IMR-90 (cell line): ENCODE measurements around the gene AKR1A1. TPM values are rescaled to one million over a fixed set of nuclear protein-coding genes. Genes with fewer than 3 reads are reported as not detected.

Source experiments
- ATAC-seq: fragments of 200-7000 bp; cut with Tn5 transposase; 2 replicates; pipeline ENCODE4 v1.9.1; 2020; ENCODE audit warnings: low read depth, mild to moderate bottlenecking, moderate library complexity
- BruUV-seq: library from RNA; stranded (reverse); fragments of 400-500 nt; replicated peaks from 2 replicates; lab custom pipeline; 2021; lab: Mats Ljungman, UMichigan
- CTCF ChIA-PET: fragments of 300-600 bp; formaldehyde crosslinking; extraction: SDS; loops from one replicate; lab custom pipeline; 2021; ENCODE audit warnings: antibody characterized with exemption; lab: Yijun Ruan, JAX
- POLR2A ChIA-PET: fragments of 300-600 bp; sonication (Branson Sonifier 250); formaldehyde crosslinking; loops from one replicate; lab custom pipeline; 2022; ENCODE audit warnings: antibody characterized with exemption; ENCODE audit not compliant: unreplicated experiment; lab: Charles Lee
- DNase-seq: peaks from one replicate; pipeline ENCODE4 v3.0.0; 2013
- H2AFZ ChIP-seq: replicated peaks from 2 replicates; pipeline ENCODE3; 2013; ENCODE audit warnings: low read length, mild to moderate bottlenecking; ENCODE audit not compliant: poor library complexity
- H2AK5ac ChIP-seq: 2 replicates; pipeline ENCODE4 v1.6.1; 2013; ENCODE audit warnings: low read depth, low read length, inconsistent platforms
- H2AK9ac ChIP-seq: replicated peaks from 2 replicates; pipeline ENCODE3; 2013; ENCODE audit warnings: mild to moderate bottlenecking, low read depth, low read length, moderate library complexity; ENCODE audit not compliant: poor library complexity
- H2BK120ac ChIP-seq: 2 replicates; pipeline ENCODE4 v1.6.1; 2013; ENCODE audit warnings: low read depth, low read length, inconsistent platforms
- H2BK15ac ChIP-seq: 3 replicates; pipeline ENCODE4 v1.6.1; 2013; ENCODE audit warnings: low read depth, low read length, inconsistent platforms
- H2BK20ac ChIP-seq: 2 replicates; pipeline ENCODE4 v1.6.1; 2013; ENCODE audit warnings: low read depth, mild to moderate bottlenecking, inconsistent platforms, low read length, moderate library complexity
- H2BK5ac ChIP-seq: 2 replicates; pipeline ENCODE4 v1.6.1; 2013; ENCODE audit warnings: mild to moderate bottlenecking, low read depth, low read length, inconsistent platforms; ENCODE audit not compliant: poor library complexity, severe bottlenecking
- H3K14ac ChIP-seq: replicated peaks from 2 replicates; pipeline ENCODE4 v1.6.1; 2013; ENCODE audit warnings: low read depth, low read length, inconsistent platforms
- H3K18ac ChIP-seq: 2 replicates; pipeline ENCODE4 v1.6.1; 2013; ENCODE audit warnings: low read depth, low read length, control low read depth
- H3K23ac ChIP-seq: 2 replicates; pipeline ENCODE4 v1.6.1; 2013; ENCODE audit warnings: low read depth, low read length, inconsistent platforms
- H3K27ac ChIP-seq: 2 replicates; pipeline ENCODE4 v1.5.1; 2013; ENCODE audit warnings: mild to moderate bottlenecking, control low read depth, low read length; ENCODE audit not compliant: insufficient read depth
- H3K27me3 ChIP-seq: 2 replicates; pipeline ENCODE4 v1.6.1; 2013; ENCODE audit warnings: low read length; ENCODE audit not compliant: control insufficient read depth, insufficient read depth
- H3K36me3 ChIP-seq: 2 replicates; pipeline ENCODE4 v1.6.1; 2013; ENCODE audit warnings: low read length, mixed read lengths; ENCODE audit not compliant: control insufficient read depth, insufficient read depth
- H3K4ac ChIP-seq: 2 replicates; pipeline ENCODE4 v1.6.1; 2013; ENCODE audit warnings: low read depth, low read length, inconsistent platforms
- H3K4me1 ChIP-seq: 2 replicates; pipeline ENCODE4 v1.6.1; 2013; ENCODE audit warnings: low read length, mixed read lengths; ENCODE audit not compliant: control insufficient read depth, insufficient read depth
- H3K4me2 ChIP-seq: 2 replicates; pipeline ENCODE4 v1.6.1; 2013; ENCODE audit warnings: low read depth, mild to moderate bottlenecking, control low read depth, low read length, moderate library complexity
- H3K4me3 ChIP-seq: 2 replicates; pipeline ENCODE4 v1.5.1; 2013; ENCODE audit warnings: low read depth, mild to moderate bottlenecking, control low read depth, low read length, moderate library complexity; ENCODE audit not compliant: insufficient read depth
- H3K56ac ChIP-seq: 2 replicates; pipeline ENCODE4 v1.6.1; 2013; ENCODE audit warnings: low read length, inconsistent platforms; ENCODE audit not compliant: insufficient read depth; ENCODE audit errors: extremely low read depth
- H3K79me1 ChIP-seq, 2 experiments: 2 replicates each; pipeline ENCODE4 v1.6.1; 2013; ENCODE audit warnings: low read length in 2 of 2, inconsistent platforms in 1 of 2, low read depth in 1 of 2
- H3K9ac ChIP-seq: 2 replicates; pipeline ENCODE4 v1.6.1; 2013; ENCODE audit warnings: low read depth, low read length, control low read depth
- H3K9me1 ChIP-seq: 2 replicates; pipeline ENCODE4 v1.6.1; 2013; ENCODE audit warnings: low read length, inconsistent platforms; ENCODE audit not compliant: insufficient read depth
- H3K9me3 ChIP-seq: 2 replicates; pipeline ENCODE4 v1.6.1; 2013; ENCODE audit warnings: low read length; ENCODE audit not compliant: control insufficient read depth, insufficient read depth
- H4K20me1 ChIP-seq: 2 replicates; pipeline ENCODE4 v1.6.1; 2013; ENCODE audit warnings: low read length, inconsistent platforms; ENCODE audit not compliant: insufficient read depth
- H4K5ac ChIP-seq: 2 replicates; pipeline ENCODE4 v1.6.1; 2013; ENCODE audit warnings: mild to moderate bottlenecking, low read depth, low read length, control low read depth
- H4K8ac ChIP-seq, 2 experiments: 2 replicates each; pipeline ENCODE4 v1.6.1; 2013; ENCODE audit warnings: low read depth in 2 of 2, low read length in 2 of 2, control low read depth in 1 of 2, inconsistent platforms in 1 of 2
- H4K91ac ChIP-seq: 2 replicates; pipeline ENCODE4 v1.6.1; 2013; ENCODE audit warnings: low read depth, low read length, inconsistent platforms; ENCODE audit not compliant: insufficient read depth
- BHLHE40 ChIP-seq: fragments of 150-350 bp; IDR thresholded peaks from 2 replicates; pipeline ENCODE4 v1.6.1; 2016; ENCODE audit warnings: mild to moderate bottlenecking, low read depth, low read length
- CHD1 ChIP-seq: IDR thresholded peaks from 2 replicates; pipeline ENCODE4 v1.6.1; 2012; ENCODE audit warnings: low read depth, low read length, improper control_type of control experiment
- CTCF ChIP-seq: conservative IDR thresholded peaks from 2 replicates; pipeline ENCODE4 v1.5.1; 2012; ENCODE audit warnings: mild to moderate bottlenecking, low read depth, low read length, improper control_type of control experiment
- ELK1 ChIP-seq: fragments of 150-350 bp; IDR thresholded peaks from 2 replicates; pipeline ENCODE4 v1.6.1; 2016; ENCODE audit warnings: low read depth, mild to moderate bottlenecking, low read length, moderate library complexity, borderline replicate concordance
- MAZ ChIP-seq: IDR thresholded peaks from 2 replicates; pipeline ENCODE4 v1.6.1; 2012; ENCODE audit warnings: low read depth, mild to moderate bottlenecking, low read length, improper control_type of control experiment, moderate library complexity, borderline replicate concordance
- POLR2A ChIP-seq: IDR thresholded peaks from 2 replicates; pipeline ENCODE4 v1.6.1; 2012; ENCODE audit warnings: mild to moderate bottlenecking, low read depth, low read length
- WGBS, 2 experiments: methylation state at CpG; one replicate each; pipeline versions ENCODE4 v1.1.5 to v1.1.7; 2013; ENCODE audit warnings: missing lambda C conversion rate in 2 of 2; ENCODE audit not compliant: insufficient read length in 1 of 2; ENCODE audit errors: extremely low coverage in 2 of 2; 5-methylcytosine and 5-hydroxymethylcytosine counted together
- dilution Hi-C: fragments of 300-500 bp; cut with HindIII; formaldehyde crosslinking; loops from one replicate; pipeline ENCODE4 v1.14.3; 2018; ENCODE audit warnings: low sequenced_read_pairs; ENCODE audit not compliant: unreplicated experiment
- in situ Hi-C: fragments of 300-500 bp; cut with MboI; formaldehyde crosslinking; loops from 3 replicates; pipeline ENCODE4 v1.14.3; 2019; ENCODE audit warnings: low sequenced_read_pairs, inconsistent platforms, mixed read lengths
- intact Hi-C: fragments of 100-400 bp; cut with micrococcal nuclease; formaldehyde crosslinking; loops from 2 replicates; pipeline ENCODE4 v1.10.0; 2022
- polyA plus RNA-seq, 3 experiments: library from polyadenylated mRNA; depleted of rRNA; stranded (reverse); fragments of >200 nt; gene quantifications; 2 replicates each; pipeline ENCODE4 v1.2.3, GENCODE V29; 2012; ENCODE audit warnings: low replicate concordance in 1 of 3
- total RNA-seq: library from RNA; depleted of rRNA; stranded (reverse); fragments of >200 nt; gene quantifications from 2 replicates; pipeline ENCODE4 v1.2.3, GENCODE V29; 2012

Gene AKR1A1
- total and polyA plus RNA-seq, 2 of the 4 experiments (the other 2 are of a cell fraction) = 141 to 151 TPM

GRCh38 chr1:45583666-45584350 lies 33.2 kb downstream of the AKR1A1 start, which contains the start of gene NASP:
NASP (plus strand) TSS chr1:45584041; CDS start chr1:45584147, 106 bp downstream.
- Histone ChIP-seq H3K9me1 (no peaks in the 10 kb centered on the region; the same call in 1 of the 2 replicates), H3K9ac (peak within 1 kb of the TSS; percentile 85), H2BK15ac (peak within 1 kb of the TSS; percentile 29; the same call in 1 of the 3 replicates), H3K27me3 (no peaks in the 10 kb centered on the region), H3K4me1 (no peaks in the 10 kb centered on the region; the same call in none of the 2 replicates), H2BK20ac (no peak within 1 kb of the TSS), H2AFZ (peak within 1 kb of the TSS; percentile 98), H3K4me2 (peak within 1 kb of the TSS; percentile 89), H3K56ac (peak within 1 kb of the TSS; percentile 83), H4K20me1 (peaks cover 43% of the 10 kb centered on the region), H3K18ac (peak within 1 kb of the TSS; percentile 28), H4K8ac (peak within 1 kb of the TSS; percentile 37 to 84; a peak in 3 of 4 replicates), H3K23ac (peak within 1 kb of the TSS; percentile 78), H4K5ac (peak within 1 kb of the TSS; percentile 11; the same call in 1 of the 2 replicates), H3K14ac (peak within 1 kb of the TSS; percentile 85), H3K4ac (peak within 1 kb of the TSS; percentile 83), H2BK120ac (peak within 1 kb of the TSS; percentile 41), H3K9me3 (no peaks in the 10 kb centered on the region), H3K27ac (peak within 1 kb of the TSS; percentile 85), H2BK5ac (peak within 1 kb of the TSS; percentile 77), H2AK5ac (peak within 1 kb of the TSS; percentile 76), H3K36me3 (no peaks in the 10 kb centered on the region), H4K91ac (peak within 1 kb of the TSS; percentile 67), H3K4me3 (peak within 1 kb of the TSS; percentile 61), H3K79me1 (peaks cover 0 to 18% of the 10 kb centered on the region in 2 experiments; a peak in 2 of 4 replicates), H2AK9ac (peak within 1 kb of the TSS; percentile 91)
- intact Hi-C loops = loop anchor here (5.0 kb wide), 1 partner anchor 298 kb away; no protein-coding TSS in a partner anchor
- WGBS, 2 experiments = 1% methylated on average over 9 of the region's 41 CpGs; no CpG with 5 or more reads in 1 of the 2 experiments
- dilution Hi-C loops = no loop called here
- CTCF ChIA-PET = interaction anchor here (0.6 kb wide), 1 partner anchor 71 kb away, joined by 3 read pairs; no protein-coding TSS in a partner anchor
- peak; percentile 75 for ATAC-seq
- no TSS peak for BruUV-seq
- in situ Hi-C loops = no loop called here
- POLR2A ChIA-PET = interaction anchor here (1.2 kb wide), 1 partner anchor 9 kb away, joined by 4 read pairs; no protein-coding TSS in a partner anchor
- peak; percentile 69; the same call in 1 of the 2 replicates for TF ChIP-seq CHD1
- TF ChIP-seq POLR2A = peak; percentile 99
- no peak for TF ChIP-seq BHLHE40
- no peak for TF ChIP-seq MAZ
- no peak for TF ChIP-seq CTCF
- TF ChIP-seq ELK1 = 0 out of 2 replicates have a peak, but pooled peaks have one; percentile 19
- DNase-seq = peak; percentile 68
